Peyer's patch (tissue), 4 donors: ENCODE results near the gene STRA6. TPM values are rescaled to one million over a fixed set of nuclear protein-coding genes. Genes with fewer than 3 reads are reported as not detected.
A peak's percentile ranks its signal among the peaks of the same experiment; 100 is the strongest.
"Not testable (repeated sequence)": the region's sequence is repeated elsewhere in the genome, so short reads cannot be mapped to it uniquely, and the experiment has no call there.

ENCODE experiments used
- DNase-seq, 3 donors: peaks; one replicate each; pipeline ENCODE4 v3.0.0-alpha.2; 2017 to 2019
- H3K27ac ChIP-seq, 4 donors: fragments of 200-600 bp; sonication (generic); one replicate each; pipeline ENCODE4 v1.5.1; 2016 to 2019
- H3K27me3 ChIP-seq, 2 donors: fragments of 200-600 bp; sonication (generic); one replicate each; pipeline ENCODE4 v1.5.1; 2019
- H3K36me3 ChIP-seq, 3 donors: fragments of 200-600 bp; sonication (generic); one replicate each; pipeline ENCODE4 v1.5.1; 2016 to 2019
- H3K4me1 ChIP-seq, 4 donors: fragments of 200-600 bp; sonication (generic); one replicate each; pipeline ENCODE4 v1.5.1; 2016 to 2019
- H3K4me3 ChIP-seq, 4 donors: fragments of 200-600 bp; sonication (generic); 1 replicate in 3 of 4; 2 replicates in 1 of 4; pipeline ENCODE4 v1.5.1; 2016 to 2019; ENCODE audit warnings: mild to moderate bottlenecking in 1 of 4
- H3K9me3 ChIP-seq, 4 donors: fragments of 200-600 bp; sonication (generic); one replicate each; pipeline ENCODE4 v1.5.1; 2016 to 2019; ENCODE audit warnings: mild to moderate bottlenecking in 1 of 4
- POLR2A ChIP-seq, 2 donors: fragments of 450-650 bp; IDR thresholded peaks; one replicate each; pipeline ENCODE4 v1.5.1; 2017; ENCODE audit warnings: antibody characterized with exemption in 2 of 2, mild to moderate bottlenecking in 2 of 2, moderate library complexity in 2 of 2
- total RNA-seq, 4 donors: library from RNA; depleted of rRNA; stranded (reverse); fragments of >200 nt; gene quantifications; one replicate each; pipeline ENCODE4 v1.1.0, GENCODE V29; 2016
- TF ChIP-seq, protein P1 (sequence below), 6 experiments: fragments of 450-650 bp in 4 of 6; fragments of 200-600 bp in 2 of 6; sonication (generic) in 1 of 6; IDR thresholded peaks; one replicate each; pipeline ENCODE4 v1.5.1; 2017 to 2019; ENCODE audit warnings: antibody characterized with exemption in 6 of 6, mild to moderate bottlenecking in 3 of 6, moderate library complexity in 1 of 6

The STRA6 gene
- total RNA-seq, 4 donors from 2014 or later: 0.83 TPM; not detected in 3

DNA sequence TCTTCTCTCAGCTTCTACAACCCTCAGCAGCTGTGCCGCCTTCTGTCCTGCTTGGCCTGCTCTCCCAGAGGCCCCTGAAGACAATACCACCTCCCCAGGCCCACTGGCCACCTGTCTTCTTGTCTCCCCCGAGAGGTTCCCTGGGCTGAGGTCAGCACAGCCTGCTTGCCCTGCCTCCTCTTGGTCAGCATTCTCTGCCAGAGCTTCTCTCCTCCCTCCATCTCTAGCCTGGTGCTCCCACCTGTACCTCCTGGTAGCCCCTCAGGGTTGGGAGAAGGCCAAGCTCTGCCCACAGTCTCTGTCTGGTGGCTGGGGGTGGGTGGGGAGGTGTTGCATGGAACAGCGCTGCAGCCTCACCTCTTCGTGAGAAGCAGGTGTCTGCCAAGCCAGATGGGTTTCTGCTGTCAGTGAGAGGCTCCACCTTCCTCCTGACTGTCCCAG, 34.7 kb downstream of the STRA6 start:
- TF ChIP-seq, protein P1, sequence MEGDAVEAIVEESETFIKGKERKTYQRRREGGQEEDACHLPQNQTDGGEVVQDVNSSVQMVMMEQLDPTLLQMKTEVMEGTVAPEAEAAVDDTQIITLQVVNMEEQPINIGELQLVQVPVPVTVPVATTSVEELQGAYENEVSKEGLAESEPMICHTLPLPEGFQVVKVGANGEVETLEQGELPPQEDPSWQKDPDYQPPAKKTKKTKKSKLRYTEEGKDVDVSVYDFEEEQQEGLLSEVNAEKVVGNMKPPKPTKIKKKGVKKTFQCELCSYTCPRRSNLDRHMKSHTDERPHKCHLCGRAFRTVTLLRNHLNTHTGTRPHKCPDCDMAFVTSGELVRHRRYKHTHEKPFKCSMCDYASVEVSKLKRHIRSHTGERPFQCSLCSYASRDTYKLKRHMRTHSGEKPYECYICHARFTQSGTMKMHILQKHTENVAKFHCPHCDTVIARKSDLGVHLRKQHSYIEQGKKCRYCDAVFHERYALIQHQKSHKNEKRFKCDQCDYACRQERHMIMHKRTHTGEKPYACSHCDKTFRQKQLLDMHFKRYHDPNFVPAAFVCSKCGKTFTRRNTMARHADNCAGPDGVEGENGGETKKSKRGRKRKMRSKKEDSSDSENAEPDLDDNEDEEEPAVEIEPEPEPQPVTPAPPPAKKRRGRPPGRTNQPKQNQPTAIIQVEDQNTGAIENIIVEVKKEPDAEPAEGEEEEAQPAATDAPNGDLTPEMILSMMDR (IDR thresholded peaks at IDR 0.05): no peak
- TF ChIP-seq POLR2A (IDR thresholded peaks at IDR 0.05): no peak
- DNase-seq: peak in 1 of 3 donors; percentile 38
- H3K4me1 ChIP-seq: peaks cover 0 to 3% (median 0%) of the 10 kb centered on the region in 4 donors
- H3K36me3 ChIP-seq: no peaks in the 10 kb centered on the region
- H3K9me3 ChIP-seq: no peaks in the 10 kb centered on the region
- H3K27me3 ChIP-seq: no peaks in the 10 kb centered on the region
- no peak overlapping the region for H3K27ac ChIP-seq
- H3K4me3 ChIP-seq: no peak overlapping the region

DNA sequence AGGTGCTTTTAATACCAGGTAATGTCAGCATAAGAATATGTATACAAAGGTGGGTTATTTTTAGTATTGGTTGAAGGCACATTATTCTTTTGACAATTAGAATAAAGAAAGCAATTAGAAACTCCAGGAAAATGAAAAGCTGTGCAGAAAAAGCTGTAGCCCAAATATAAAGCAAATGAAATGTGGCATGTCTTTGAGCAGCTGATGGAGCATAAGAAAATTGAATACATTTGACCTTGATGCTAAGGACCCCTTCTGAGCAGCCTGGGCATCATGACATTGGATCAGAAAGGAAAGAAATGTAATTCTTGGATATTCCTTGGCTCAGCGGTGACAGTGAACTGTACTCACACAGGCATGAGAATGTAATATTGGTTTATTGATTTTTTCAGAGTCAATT, 37.1 kb downstream of the STRA6 start:
- TF ChIP-seq, protein P1 (IDR thresholded peaks at IDR 0.05): no peak
- TF ChIP-seq POLR2A (IDR thresholded peaks at IDR 0.05): no peak

DNA sequence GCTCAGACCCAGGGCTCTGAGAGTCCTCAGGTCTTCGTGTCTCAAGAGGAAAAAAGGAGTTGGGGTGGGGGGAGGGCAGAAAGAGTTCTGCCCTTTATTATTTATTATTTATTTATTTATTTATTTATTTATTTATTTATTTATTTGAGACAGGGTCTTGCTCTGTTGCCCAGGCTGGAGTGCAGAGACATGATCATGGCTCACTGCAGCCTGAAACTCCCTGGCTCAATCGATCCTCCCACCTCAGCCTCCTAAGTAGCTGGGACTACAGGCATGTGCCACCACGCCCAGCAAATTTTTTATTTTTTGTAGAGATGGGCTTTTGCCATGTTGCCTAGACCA, 40.4 kb downstream of the STRA6 start:
- not testable (repeated sequence) for H3K27me3 ChIP-seq, H3K27ac ChIP-seq, H3K4me1 ChIP-seq, H3K36me3 ChIP-seq, H3K4me3 ChIP-seq, H3K9me3 ChIP-seq
- peak in 1 of 3 donors; percentile 3 for DNase-seq

More for the DNA sequence above, 37.1 kb downstream of the STRA6 start:
- no peaks in the 10 kb centered on the region for H3K27me3 ChIP-seq
- H3K4me1 ChIP-seq: no peaks in the 10 kb centered on the region
- H3K36me3 ChIP-seq: no peaks in the 10 kb centered on the region
- no peak overlapping the region for H3K4me3 ChIP-seq
- H3K27ac ChIP-seq: no peak overlapping the region
- DNase-seq: peak in 1 of 3 donors; percentile 6
- H3K9me3 ChIP-seq: no peaks in the 10 kb centered on the region

DNA sequence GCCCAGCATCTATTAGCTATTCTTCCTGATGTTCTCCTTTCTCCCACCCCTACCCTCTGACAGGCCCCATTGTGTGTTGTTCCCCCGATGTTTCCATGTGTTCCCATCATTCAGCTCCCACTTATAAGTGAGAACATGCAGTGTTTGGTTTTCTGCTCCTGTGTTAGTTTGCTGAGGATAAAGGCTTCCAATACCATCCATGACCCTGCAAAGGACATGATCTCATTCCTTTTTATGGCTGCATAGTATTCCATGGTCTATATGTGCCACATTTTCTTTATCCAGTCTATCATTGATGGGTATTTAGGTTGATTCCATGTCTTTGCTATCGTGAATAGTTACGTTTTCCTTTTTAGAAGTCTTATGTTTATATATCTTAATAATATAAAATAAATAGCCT, 42.2 kb downstream of the STRA6 start:
- H3K27ac ChIP-seq, H3K9me3 ChIP-seq, DNase-seq, H3K27me3 ChIP-seq, H3K36me3 ChIP-seq, H3K4me3 ChIP-seq, H3K4me1 ChIP-seq: not testable (repeated sequence)

DNA sequence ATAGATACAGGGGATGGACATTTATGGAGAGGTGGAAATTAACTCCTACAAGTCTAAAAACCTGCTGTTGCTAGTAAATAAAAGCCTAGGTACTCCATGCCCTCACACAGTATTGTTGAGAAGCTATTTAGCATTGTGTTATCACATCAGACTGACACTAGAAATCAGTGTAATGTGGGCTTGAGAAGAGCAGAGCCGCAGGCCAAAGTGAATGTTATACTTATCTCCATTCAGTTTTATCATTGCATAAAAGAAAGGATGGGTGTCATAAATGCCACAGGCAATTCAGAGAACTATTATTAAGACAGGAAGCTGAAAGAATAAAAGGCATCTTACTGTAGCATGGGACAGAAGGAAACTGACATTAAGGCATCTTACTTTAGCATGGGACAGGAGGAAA, 42.8 kb downstream of the STRA6 start:
- TF ChIP-seq POLR2A (IDR thresholded peaks at IDR 0.05): no peak
- TF ChIP-seq, protein P1 (IDR thresholded peaks at IDR 0.05): no peak
- DNase-seq: no peak
- Histone ChIP-seq H3K27me3 (no peaks in the 10 kb centered on the region), H3K9me3 (no peaks in the 10 kb centered on the region), H3K4me3 (no peak overlapping the region), H3K27ac (no peak overlapping the region), H3K4me1 (no peaks in the 10 kb centered on the region), H3K36me3 (no peaks in the 10 kb centered on the region)

DNA sequence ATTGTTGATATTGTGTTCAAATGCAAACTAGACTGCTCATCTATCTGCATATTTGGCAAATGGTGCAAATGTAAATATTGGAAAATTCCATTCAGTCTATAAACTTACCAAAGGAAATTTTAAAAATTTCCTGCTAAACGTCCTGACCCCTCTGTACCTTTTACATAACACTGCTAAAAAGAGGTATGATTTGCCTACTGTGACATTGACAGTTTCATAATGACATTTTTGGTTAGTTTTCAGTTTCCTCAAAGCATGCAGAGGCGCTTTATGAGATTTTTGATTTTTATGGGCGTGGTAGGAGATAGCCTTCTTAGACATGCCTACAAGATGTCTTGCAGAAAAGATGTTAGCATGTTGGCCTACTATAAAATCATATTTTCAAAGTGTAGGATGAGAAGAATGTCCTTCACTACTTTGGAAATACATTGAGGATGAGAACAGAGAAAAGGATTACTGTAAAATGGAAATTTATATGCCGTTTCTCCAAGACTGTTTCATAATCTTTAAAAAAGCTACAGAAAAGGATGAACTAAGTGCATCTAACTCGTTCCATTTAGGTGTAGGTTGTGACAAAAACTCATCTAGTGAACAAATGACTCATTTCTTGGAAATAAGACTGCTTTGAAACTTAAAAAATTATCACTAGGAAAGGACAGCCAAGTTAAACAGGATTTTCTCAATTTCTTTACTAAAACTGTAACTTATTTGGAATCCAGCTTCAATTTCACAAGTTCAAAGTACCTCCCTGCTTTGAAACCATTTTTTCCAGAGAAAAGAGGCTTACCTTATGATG, 43.5 kb downstream of the STRA6 start:
- Histone ChIP-seq H3K4me1 (no peaks in the 10 kb centered on the region), H3K27ac (no peak overlapping the region), H3K27me3 (no peaks in the 10 kb centered on the region), H3K9me3 (no peaks in the 10 kb centered on the region), H3K36me3 (no peaks in the 10 kb centered on the region), H3K4me3 (no peak overlapping the region)
- DNase-seq: no peak
- TF ChIP-seq, protein P1 (IDR thresholded peaks at IDR 0.05): no peak
- no peak for TF ChIP-seq POLR2A (IDR thresholded peaks at IDR 0.05)
